H1 (cell line): ENCODE data around the gene GDAP1L1. TPM values are rescaled to one million over a fixed set of nuclear protein-coding genes. Genes with fewer than 3 reads are reported as not detected.

Experiments
- CTCF ChIA-PET: fragments of 300-600 bp; sonication (Branson Sonifier 250); formaldehyde crosslinking; loops from one replicate; lab custom pipeline; 2021; ENCODE audit not compliant: partially characterized antibody; lab: Charles Lee
- POLR2A ChIA-PET: fragments of 300-600 bp; sonication (Branson Sonifier 250); formaldehyde crosslinking; loops from one replicate; lab custom pipeline; 2021; ENCODE audit warnings: inconsistent platforms; ENCODE audit not compliant: partially characterized antibody; lab: Charles Lee
- DNase-seq, 2 experiments: peaks; one replicate each; pipeline versions ENCODE4 v3.0.0 to v3.0.0-alpha.2; 2010 to 2022; ENCODE audit warnings: low spot score in 2 of 2, low read depth in 1 of 2, mixed read lengths in 1 of 2
- FAIRE-seq: peaks from 2 replicates; lab custom pipeline; 2011; peaks lifted over from hg19 to GRCh38; lab: Jason Lieb, UNC
- H2AFZ ChIP-seq: 2 replicates; pipeline ENCODE4 v1.8.1; 2012; ENCODE audit warnings: low read length, inconsistent platforms
- H2AK5ac ChIP-seq: 2 replicates; pipeline ENCODE4 v1.6.1; 2013; ENCODE audit warnings: low read depth, low read length
- H2BK120ac ChIP-seq: replicated peaks from 2 replicates; pipeline ENCODE3; 2013; ENCODE audit warnings: low read depth, low read length, inconsistent platforms
- H2BK12ac ChIP-seq: 2 replicates; pipeline ENCODE4 v1.6.1; 2013; ENCODE audit warnings: low read depth, low read length
- H2BK15ac ChIP-seq: 2 replicates; pipeline ENCODE4 v1.6.1; 2013; ENCODE audit warnings: low read length
- H2BK20ac ChIP-seq: 2 replicates; pipeline ENCODE4 v1.6.1; 2013; ENCODE audit warnings: low read length
- H2BK5ac ChIP-seq: 2 replicates; pipeline ENCODE4 v1.6.1; 2013; ENCODE audit warnings: low read depth, low read length
- H3K14ac ChIP-seq: 2 replicates; pipeline ENCODE4 v1.6.1; 2013; ENCODE audit warnings: inconsistent platforms; ENCODE audit not compliant: insufficient read length
- H3K18ac ChIP-seq: 2 replicates; pipeline ENCODE4 v1.6.1; 2013; ENCODE audit warnings: low read length; ENCODE audit errors: extremely low read depth
- H3K23ac ChIP-seq: 2 replicates; pipeline ENCODE4 v1.6.1; 2013; ENCODE audit warnings: inconsistent platforms; ENCODE audit not compliant: insufficient read length
- H3K23me2 ChIP-seq: 2 replicates; pipeline ENCODE4 v1.6.1; 2013; ENCODE audit warnings: low read depth, low read length
- H3K27ac ChIP-seq: 2 replicates; pipeline ENCODE4 v1.6.1; 2011; ENCODE audit warnings: low read depth, low read length, inconsistent platforms
- H3K27me3 ChIP-seq, 4 experiments: replicated peaks in 1 of 4; 1 replicate in 1 of 4; 2 replicates in 3 of 4; pipeline versions ENCODE4 v1.6.1 to v1.8.1; 2011 to 2013; ENCODE audit warnings: low read length in 3 of 4, mild to moderate bottlenecking in 3 of 4, inconsistent platforms in 2 of 4, mixed read lengths in 2 of 4, moderate library complexity in 1 of 4; ENCODE audit not compliant: control insufficient read depth in 3 of 4, insufficient read depth in 3 of 4; ENCODE audit errors: extremely low read depth in 1 of 4
- H3K36me3 ChIP-seq, 4 experiments: 2 replicates each; pipeline versions ENCODE4 v1.6.1 to v1.8.1; 2011 to 2013; ENCODE audit warnings: mild to moderate bottlenecking in 4 of 4, low read length in 3 of 4, moderate library complexity in 2 of 4, control low read depth in 1 of 4, inconsistent platforms in 1 of 4; ENCODE audit not compliant: insufficient read depth in 4 of 4, control insufficient read depth in 2 of 4
- H3K4ac ChIP-seq: replicated peaks from 2 replicates; pipeline ENCODE3; 2013; ENCODE audit warnings: low read length, low read depth, mixed read lengths, inconsistent platforms; ENCODE audit not compliant: insufficient read length
- H3K4me1 ChIP-seq, 4 experiments: replicated peaks in 1 of 4; 1 replicate in 1 of 4; 2 replicates in 3 of 4; pipeline versions ENCODE4 v1.6.1 to v1.8.1; 2011 to 2013; ENCODE audit warnings: low read length in 3 of 4, inconsistent platforms in 2 of 4, mixed read lengths in 1 of 4; ENCODE audit not compliant: insufficient read depth in 4 of 4, control insufficient read depth in 3 of 4
- H3K4me2 ChIP-seq, 2 experiments: 2 replicates each; pipeline versions ENCODE4 v1.6.1 to v1.8.1; 2011 to 2013; ENCODE audit warnings: low read depth in 2 of 2, low read length in 2 of 2, control low read depth in 1 of 2, inconsistent platforms in 1 of 2, mild to moderate bottlenecking in 1 of 2; ENCODE audit not compliant: insufficient read depth in 1 of 2
- H3K4me3 ChIP-seq, 4 experiments: fragments of 200-600, 300-600 bp in 1 of 4; sonication (generic), shearing (Covaris generic), sonication (Bioruptor Twin) in 1 of 4; 2 replicates each; pipeline versions ENCODE4 v1.5.1 to v1.8.1; 2011 to 2016; ENCODE audit warnings: low read length in 4 of 4, low read depth in 3 of 4, control low read depth in 2 of 4, inconsistent platforms in 2 of 4, mild to moderate bottlenecking in 2 of 4, mixed read lengths in 1 of 4, moderate library complexity in 1 of 4; ENCODE audit not compliant: insufficient read depth in 2 of 4; ENCODE audit errors: extremely low read depth in 1 of 4
- H3K56ac ChIP-seq: replicated peaks from 2 replicates; pipeline ENCODE3; 2013; ENCODE audit warnings: low read depth, mild to moderate bottlenecking, mixed read lengths, low read length, inconsistent platforms; ENCODE audit not compliant: insufficient read length
- H3K79me1 ChIP-seq: 2 replicates; pipeline ENCODE4 v1.6.1; 2013; ENCODE audit warnings: low read depth, low read length, control low read depth
- H3K79me2 ChIP-seq, 2 experiments: 2 replicates each; pipeline versions ENCODE4 v1.6.1 to v1.8.1; 2012 to 2013; ENCODE audit warnings: low read length in 2 of 2, mild to moderate bottlenecking in 2 of 2, inconsistent platforms in 1 of 2; ENCODE audit not compliant: insufficient read depth in 2 of 2, control insufficient read depth in 1 of 2
- H3K9ac ChIP-seq, 4 experiments: replicated peaks in 1 of 4; 1 replicate in 1 of 4; 2 replicates in 3 of 4; pipeline versions ENCODE4 v1.6.1 to v1.8.1; 2011 to 2013; ENCODE audit warnings: low read depth in 3 of 4, low read length in 3 of 4, control low read depth in 2 of 4, mild to moderate bottlenecking in 2 of 4, moderate library complexity in 2 of 4, inconsistent platforms in 1 of 4; ENCODE audit errors: extremely low read depth in 1 of 4
- H3K9me3 ChIP-seq, 2 experiments: 2 replicates each; pipeline versions ENCODE4 v1.6.1 to v1.8.1; 2012 to 2013; ENCODE audit warnings: mild to moderate bottlenecking in 2 of 2, moderate library complexity in 2 of 2, control low read depth in 1 of 2, inconsistent platforms in 1 of 2, low read depth in 1 of 2, low read length in 1 of 2, mixed read lengths in 1 of 2; ENCODE audit not compliant: insufficient read depth in 2 of 2
- H4K20me1 ChIP-seq, 2 experiments: replicated peaks in 1 of 2; 2 replicates each; pipeline versions ENCODE3 to v1.8.1; 2011 to 2013; ENCODE audit warnings: inconsistent platforms in 2 of 2, low read length in 2 of 2, mild to moderate bottlenecking in 1 of 2; ENCODE audit not compliant: insufficient read depth in 2 of 2, control insufficient read depth in 1 of 2
- H4K5ac ChIP-seq: 2 replicates; pipeline ENCODE4 v1.6.1; 2013; ENCODE audit warnings: low read length, low read depth, mixed read lengths, inconsistent platforms; ENCODE audit not compliant: insufficient read length
- H4K8ac ChIP-seq: 2 replicates; pipeline ENCODE4 v1.8.0; 2013; ENCODE audit warnings: mild to moderate bottlenecking, moderate library complexity, low read length, inconsistent platforms; ENCODE audit not compliant: insufficient read depth; ENCODE audit errors: extremely low read depth
- H4K91ac ChIP-seq: replicated peaks from 2 replicates; pipeline ENCODE3; 2013; ENCODE audit warnings: low read length, mixed read lengths, inconsistent platforms; ENCODE audit not compliant: insufficient read length
- EGR1 ChIP-seq: IDR thresholded peaks from 2 replicates; pipeline ENCODE4 v1.6.1; 2011; ENCODE audit warnings: low read depth, low read length, borderline replicate concordance
- KDM5A ChIP-seq: fragments of 200-600 bp; IDR thresholded peaks from 2 replicates; pipeline ENCODE4 v1.7.1; 2012; ENCODE audit warnings: mild to moderate bottlenecking, low read length, inconsistent platforms, mixed read lengths
- SIRT6 ChIP-seq: IDR thresholded peaks from one replicate; pipeline ENCODE4 v1.7.1; 2012; ENCODE audit warnings: low read length, inconsistent platforms
- TCF12 ChIP-seq: IDR thresholded peaks from 2 replicates; pipeline ENCODE4 v1.6.1; 2011; ENCODE audit warnings: low read depth, mild to moderate bottlenecking, low read length
- WGBS, 2 experiments: shearing (Covaris generic) in 1 of 2; methylation state at CpG; one replicate each; pipeline versions ENCODE4 v1.1.6 to v1.1.7; 2013 to 2015; ENCODE audit warnings: low lambda C conversion rate in 2 of 2, mixed read lengths in 2 of 2, inconsistent platforms in 1 of 2, low coverage in 1 of 2, missing lambda C conversion rate in 1 of 2; ENCODE audit not compliant: insufficient replicate concordance in 2 of 2, insufficient coverage in 1 of 2, insufficient read length in 1 of 2; ENCODE audit errors: extremely low coverage in 1 of 2, missing lambda C conversion rate in 1 of 2; 5-methylcytosine and 5-hydroxymethylcytosine counted together
- polyA plus RNA-seq, 7 experiments: library from polyadenylated mRNA; depleted of rRNA in 3 of 7; stranded (reverse) in 5 of 7; unstranded in 2 of 7; fragments of >200 nt in 5 of 7; fragments of 200-250 nt in 2 of 7; gene quantifications; 1 replicate in 5 of 7; 2 replicates in 1 of 7; 4 replicates in 1 of 7; pipeline versions ENCODE4 v1.2.1 to v1.2.3, GENCODE V29; 2011 to 2013; ENCODE audit warnings: missing spikeins in 2 of 7, mixed read lengths in 2 of 7
- total RNA-seq: library from RNA; stranded (reverse); fragmentation: NEBNext Ultra II Directional; extraction: Animal tissue kit (Norgen Biotek cat#: 25700); gene quantifications from 2 replicates; pipeline ENCODE4 v1.2.1, GENCODE V29; 2021
- TF ChIP-seq, protein P1 (sequence below): IDR thresholded peaks from 2 replicates; pipeline ENCODE4 v1.6.1; 2011; ENCODE audit warnings: low read depth, mild to moderate bottlenecking, low read length; ENCODE audit not compliant: insufficient read depth

GDAP1L1 gene
- total and polyA plus RNA-seq, 2 of the 8 experiments (the other 6 are each of a cell fraction or from before 2014, with no cell fraction given): 8.5 to 63.1 TPM

DNA sequence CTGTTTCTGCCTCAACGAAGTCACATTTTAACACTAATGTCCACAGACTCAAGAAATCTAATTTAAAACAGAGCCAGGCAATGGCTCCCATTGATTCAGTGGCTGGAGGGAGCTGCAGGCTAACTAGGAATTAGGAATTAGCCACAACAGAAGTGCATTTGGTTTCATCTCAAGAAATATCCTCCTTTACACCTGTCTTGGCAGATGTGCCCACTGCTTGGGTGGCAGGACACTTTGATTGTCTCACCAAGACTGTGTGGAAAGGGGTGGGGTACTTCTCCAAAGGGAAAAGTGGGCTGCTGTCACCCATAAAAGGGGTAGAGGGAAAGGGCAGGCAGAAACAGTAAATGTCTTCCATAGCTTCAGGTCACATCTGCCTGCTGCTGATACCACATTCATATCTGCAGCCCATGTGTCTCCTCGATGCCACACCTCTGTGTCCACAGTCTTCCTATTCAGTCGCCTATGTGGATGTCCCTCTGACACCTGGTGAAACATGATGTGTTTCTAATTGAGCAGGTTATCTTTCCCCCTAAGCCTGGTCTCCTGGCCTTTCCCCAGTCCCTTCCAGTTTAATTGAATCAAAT, 25.6 kb upstream of the GDAP1L1 start:
- ChIA-PET CTCF (interaction anchor here (0.5 to 11.2 kb wide), 8 partner anchors 9 to 240 kb away, joined by 3 to 153 read pairs (median 4); partner anchors contain the start of gene FITM2), POLR2A (interaction anchor here (0.7 to 1.0 kb wide), 2 partner anchors 10 to 88 kb away, joined by 3 read pairs; no protein-coding TSS in a partner anchor)
- DNase-seq: no peak
- TF ChIP-seq EGR1 (no peak), KDM5A (no peak), SIRT6 (no peak), TCF12 (no peak)
- TF ChIP-seq, protein P1, sequence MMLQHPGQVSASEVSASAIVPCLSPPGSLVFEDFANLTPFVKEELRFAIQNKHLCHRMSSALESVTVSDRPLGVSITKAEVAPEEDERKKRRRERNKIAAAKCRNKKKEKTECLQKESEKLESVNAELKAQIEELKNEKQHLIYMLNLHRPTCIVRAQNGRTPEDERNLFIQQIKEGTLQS: no peak

More for the DNA sequence above, 25.6 kb upstream of the GDAP1L1 start:
- FAIRE-seq: no peak
- no peak overlapping the region for H4K8ac ChIP-seq
- no peak overlapping the region for H3K23ac ChIP-seq
- H3K79me2 ChIP-seq: no peaks in the 10 kb centered on the region
- H4K20me1 ChIP-seq: no peaks in the 10 kb centered on the region
- no peak overlapping the region for H3K4me3 ChIP-seq
- no peak overlapping the region for H4K91ac ChIP-seq
- H3K4me2 ChIP-seq: no peak overlapping the region
- no peak overlapping the region for H3K14ac ChIP-seq
- H2BK120ac ChIP-seq: no peak overlapping the region
- no peak overlapping the region; the same call in 1 of the 2 replicates for H2BK12ac ChIP-seq
- H3K56ac ChIP-seq: no peak overlapping the region
- H2BK20ac ChIP-seq: 0 out of 2 replicates have a peak overlapping the region, but pooled peaks have one; percentile 27
- no peak overlapping the region for H3K4ac ChIP-seq
- no peak overlapping the region for H3K18ac ChIP-seq
- H3K4me1 ChIP-seq: peaks cover 0 to 3% (median under 1%) of the 10 kb centered on the region in 4 experiments; a peak in 1 of 7 replicates
- no peak overlapping the region for H2BK5ac ChIP-seq
- H3K23me2 ChIP-seq: no peaks in the 10 kb centered on the region
- H4K5ac ChIP-seq: no peak overlapping the region
- no peaks in the 10 kb centered on the region for H3K27me3 ChIP-seq
- H3K27ac ChIP-seq: no peak overlapping the region
- H3K9me3 ChIP-seq: no peaks in the 10 kb centered on the region
- H3K36me3 ChIP-seq: no peaks in the 10 kb centered on the region
- 0 out of 2 replicates have a peak overlapping the region, but pooled peaks have one; percentile 46 for H2AK5ac ChIP-seq
- H3K79me1 ChIP-seq: no peaks in the 10 kb centered on the region
- H2AFZ ChIP-seq: no peak overlapping the region
- no peak overlapping the region for H2BK15ac ChIP-seq
- WGBS, 2 experiments: 96% methylated on average over 3 of the region's 3 CpGs; no CpG with 5 or more reads in 1 of the 2 experiments
- H3K9ac ChIP-seq: no peak overlapping the region
